GM18520 (cell line): Measurements from ENCODE around the gene CCDC71L.
"Not testable (repeated sequence)": the region's sequence is repeated elsewhere in the genome, so short reads cannot be mapped to it uniquely, and the experiment has no call there.

ENCODE experiments used
- ATAC-seq: cut with Tn5 transposase; IDR thresholded peaks from one replicate; pipeline ENCODE4 v1.9.1; 2021; ENCODE audit not compliant: unreplicated experiment

The CCDC71L gene

DNA sequence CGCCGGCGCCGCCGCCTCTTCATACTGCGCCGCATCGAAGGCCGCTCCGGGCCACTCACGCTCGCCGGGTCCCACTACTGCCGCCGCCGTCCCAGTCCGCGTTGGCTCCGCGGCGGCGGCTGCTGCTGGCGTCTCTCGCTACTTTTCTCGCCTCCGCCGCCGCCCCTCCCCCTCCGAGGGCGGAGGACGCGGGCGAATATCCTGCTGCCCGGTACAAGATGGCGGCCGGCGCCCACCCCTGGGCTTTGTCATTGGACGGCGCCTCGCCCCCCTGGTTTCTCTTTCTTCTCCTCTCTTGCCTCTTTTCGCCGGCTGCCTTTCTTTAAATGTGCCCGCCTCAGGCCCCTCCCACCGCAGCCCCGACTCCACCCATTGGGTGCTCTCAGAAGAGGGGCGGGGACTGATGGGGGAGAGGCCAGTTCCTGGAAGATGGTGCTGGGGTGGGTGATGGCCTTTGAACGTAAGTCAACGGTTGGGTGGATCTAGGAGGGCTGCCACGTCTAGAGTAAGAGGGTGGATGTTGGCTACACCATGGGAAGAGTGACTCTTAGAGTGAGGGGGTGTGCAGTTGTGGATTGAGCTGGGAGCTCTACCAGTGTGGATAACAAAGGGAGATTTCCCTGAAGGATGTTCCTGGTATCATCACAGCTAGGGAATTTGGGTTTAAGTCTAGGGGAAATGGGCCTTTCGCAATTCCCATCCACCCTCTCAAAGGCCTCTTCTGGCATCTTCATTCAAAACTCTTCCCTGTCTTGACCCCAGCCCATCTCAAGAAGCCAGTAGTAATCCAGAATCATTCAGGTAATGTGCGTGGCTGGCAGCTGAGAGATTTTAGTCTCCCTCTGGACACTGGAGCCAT is at the start of gene CCDC71L:
Gene CCDC71L (minus strand): TSS at position 297 of the 859 bp plus-strand sequence. CDS start 262 bp downstream, at position 35.
- ATAC-seq = peak; percentile 54

GRCh38 chr7:106709604-106710003 is 48.6 kb upstream of the CCDC71L start:
- not testable (repeated sequence) for ATAC-seq

DNA sequence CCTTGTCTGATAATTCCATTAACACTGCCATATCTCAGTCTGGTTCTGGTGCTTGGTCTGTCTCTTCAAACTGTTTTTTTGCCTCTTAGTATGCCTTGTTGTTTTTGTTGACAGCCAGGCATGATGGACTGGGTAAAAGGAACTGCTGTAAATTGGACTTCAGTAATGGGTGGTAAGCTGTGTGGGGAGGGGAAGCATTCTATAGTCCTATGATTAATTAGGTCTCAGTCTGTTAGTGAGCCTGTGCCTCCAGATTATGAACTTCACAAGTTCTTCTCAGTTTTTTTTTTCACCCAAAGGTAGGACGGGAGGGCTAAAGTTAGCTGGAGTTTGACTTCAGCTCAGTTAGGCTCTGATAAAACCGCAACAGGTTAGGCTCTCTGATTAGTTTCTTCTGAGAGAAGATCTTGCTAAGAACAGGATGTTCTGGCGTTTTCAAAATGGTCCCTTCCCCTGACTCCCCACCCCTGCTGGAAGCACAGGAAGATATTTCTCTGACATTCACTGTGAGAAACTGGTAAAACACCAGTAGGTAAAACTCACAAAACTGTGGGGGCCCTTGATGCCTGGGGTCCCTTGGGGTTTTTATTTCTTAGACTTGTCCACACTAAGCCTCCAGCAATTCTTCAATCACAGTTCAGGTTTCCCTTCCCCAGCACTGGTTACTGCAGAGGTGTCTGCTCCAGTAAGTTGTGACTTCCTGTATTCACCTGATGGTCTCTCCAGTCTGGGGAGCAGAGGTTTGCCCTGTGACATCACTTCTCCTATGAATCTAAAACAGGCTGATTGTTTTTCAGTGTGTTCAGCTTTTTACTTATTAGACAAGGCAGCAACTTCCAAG is 43.3 kb upstream of the CCDC71L start:
- ATAC-seq = no peak

GRCh38 chr7:106693677-106694353 is 32.9 kb upstream of the CCDC71L start:
- no peak for ATAC-seq

GRCh38 chr7:106692450-106693051 is 31.6 kb upstream of the CCDC71L start:
- no peak for ATAC-seq

DNA sequence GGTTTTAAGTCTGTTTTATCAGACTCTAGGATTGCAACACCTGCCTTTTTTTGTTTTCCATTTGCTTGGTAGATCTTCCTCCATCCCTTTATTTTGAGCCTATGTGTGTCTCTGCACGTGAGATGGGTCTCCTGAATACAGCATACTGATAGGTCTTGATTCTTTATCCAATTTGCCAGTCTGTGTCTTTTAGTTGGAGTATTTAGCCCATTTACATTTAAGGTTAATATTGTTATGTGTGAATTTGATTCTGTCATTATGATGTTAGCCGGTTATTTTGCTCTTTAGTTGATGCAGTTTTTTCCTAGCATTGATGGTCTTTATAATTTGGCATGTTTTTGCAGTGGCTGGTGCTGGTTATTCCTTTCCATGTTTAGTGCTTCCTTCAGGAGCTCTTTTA is 27.2 kb upstream of the CCDC71L start:
- not testable (repeated sequence) for ATAC-seq

- no peak for ATAC-seq
Measured at GRCh38 chr7:106683941-106684340, 23.0 kb upstream of the CCDC71L start.

DNA sequence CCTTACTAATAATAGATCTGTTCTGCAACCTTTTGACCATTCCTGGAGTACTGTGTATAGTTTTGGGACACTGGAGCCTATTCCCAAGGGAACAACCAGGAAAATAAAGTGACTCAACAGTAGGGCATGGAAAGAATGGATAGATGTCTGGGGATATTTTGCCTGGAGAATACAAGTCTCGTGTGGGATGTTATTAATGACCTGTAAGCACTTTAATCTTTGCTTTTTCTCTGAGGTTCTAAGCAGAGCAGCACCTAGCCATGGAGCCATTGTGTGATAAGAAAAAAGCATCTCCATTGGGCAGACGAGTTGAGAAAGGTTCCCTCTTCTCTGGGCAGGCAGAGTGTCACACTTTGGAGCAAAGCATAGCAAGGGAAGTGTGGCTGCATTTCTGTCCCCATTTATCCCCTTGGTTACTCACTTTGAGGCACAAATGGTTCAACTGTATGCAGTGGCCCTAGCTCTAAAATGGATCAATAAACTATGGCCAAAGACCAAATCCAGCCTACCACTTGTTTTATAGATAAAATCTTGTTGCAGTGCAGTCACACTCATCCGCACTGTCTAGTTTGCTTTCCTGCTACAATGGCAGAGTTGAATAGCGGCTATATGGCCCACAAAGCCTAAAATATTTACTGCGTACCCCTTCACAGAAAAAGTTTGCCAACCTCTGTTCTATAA is 21.0 kb upstream of the CCDC71L start:
- no peak for ATAC-seq

DNA sequence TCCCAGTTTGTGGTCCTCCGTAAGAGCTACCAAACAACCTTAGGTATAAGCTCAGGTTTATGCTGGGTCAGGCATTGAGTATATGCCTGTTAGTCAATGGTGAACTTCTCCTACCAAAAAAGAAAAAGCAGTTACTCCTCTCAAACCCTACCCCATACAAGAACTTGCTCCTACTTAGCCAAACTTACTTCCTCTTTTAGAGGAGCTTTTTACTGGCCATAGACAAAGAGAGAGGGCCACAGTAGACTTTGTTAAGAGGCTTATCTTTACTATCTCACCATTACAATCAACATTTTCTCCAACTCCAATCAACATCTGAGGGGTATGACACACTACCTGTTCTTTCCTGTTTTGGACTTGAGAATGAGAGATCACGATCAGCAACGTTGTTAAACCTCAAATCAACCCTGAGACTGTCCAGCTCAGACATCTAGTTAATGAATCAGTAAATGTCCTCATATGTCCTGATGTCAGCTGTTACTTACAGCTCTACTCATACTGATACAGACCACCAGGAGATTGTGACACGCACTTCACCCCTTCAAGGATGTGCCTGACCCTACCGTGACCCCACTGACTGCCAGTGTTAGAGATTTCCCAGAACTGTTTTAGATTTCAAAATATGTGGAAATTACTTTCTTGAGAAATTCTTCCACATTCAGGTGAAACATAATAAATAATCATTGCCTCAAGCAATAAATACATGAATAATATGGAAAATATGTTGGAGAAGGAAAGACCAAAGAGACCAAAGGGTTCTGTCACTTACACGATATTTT is 18.4 kb upstream of the CCDC71L start:
- peak; percentile 53 for ATAC-seq

- no peak for ATAC-seq
Measured at GRCh38 chr7:106678795-106679152, 17.8 kb upstream of the CCDC71L start.

- not testable (repeated sequence) for ATAC-seq
Measured at GRCh38 chr7:106676506-106676905, 15.5 kb upstream of the CCDC71L start.

DNA sequence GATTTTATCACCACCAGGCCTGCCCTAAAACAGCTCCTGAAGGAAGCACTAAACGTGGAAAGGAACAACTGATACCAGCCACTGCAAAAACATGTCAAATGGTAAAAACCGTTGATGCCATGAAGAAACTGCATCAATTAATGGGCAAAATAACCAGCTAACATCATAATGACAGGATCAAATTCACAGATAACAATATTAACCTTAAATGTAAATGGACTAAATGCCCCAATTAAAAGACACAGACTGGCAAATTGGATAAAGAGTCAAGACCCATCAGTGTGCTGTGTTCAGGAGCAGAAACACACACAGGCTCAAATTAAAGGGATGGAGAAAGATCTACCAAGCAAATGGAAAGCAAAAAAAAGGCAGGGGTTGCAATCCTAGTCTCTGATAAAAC is 12.7 kb upstream of the CCDC71L start:
- ATAC-seq = not testable (repeated sequence)

DNA sequence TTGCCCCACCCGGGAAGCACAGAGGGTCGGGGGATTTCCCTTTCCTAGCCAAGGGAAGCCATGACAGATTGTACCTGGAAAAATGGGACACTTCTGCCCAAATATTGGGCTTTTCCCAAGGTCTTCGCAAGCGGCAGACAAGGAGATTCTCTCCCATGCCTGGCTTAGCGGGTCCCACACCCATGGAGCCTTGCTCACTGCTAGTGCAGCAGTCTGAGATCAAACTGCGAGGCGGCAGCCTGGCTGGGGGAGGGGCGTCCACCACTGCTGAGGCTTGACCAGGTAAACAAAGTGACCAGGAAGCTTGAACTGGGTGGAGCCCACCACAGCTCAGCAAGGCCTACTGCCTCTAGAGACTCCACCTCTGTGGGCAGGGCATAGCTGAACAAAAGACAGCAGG is 11.0 kb upstream of the CCDC71L start:
- not testable (repeated sequence) for ATAC-seq

DNA sequence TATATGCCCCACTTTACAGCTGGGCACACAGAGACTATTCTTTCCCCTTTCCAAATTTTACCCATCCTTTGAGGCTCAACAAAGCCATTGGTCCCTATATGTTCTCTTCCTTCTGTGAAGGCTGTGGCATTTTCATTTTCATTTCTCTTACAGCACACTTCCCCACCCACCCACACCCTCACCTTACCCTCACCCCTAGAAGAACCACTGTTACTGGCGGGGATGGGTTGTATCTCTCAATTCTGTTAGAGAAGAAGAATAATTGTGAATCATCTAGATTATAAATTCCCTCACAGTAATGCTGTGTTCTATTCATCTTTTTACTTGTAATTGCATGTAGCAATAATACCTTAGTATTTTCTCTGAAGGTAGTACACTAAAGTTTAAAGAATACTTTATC is 10.2 kb upstream of the CCDC71L start:
- no peak for ATAC-seq

DNA sequence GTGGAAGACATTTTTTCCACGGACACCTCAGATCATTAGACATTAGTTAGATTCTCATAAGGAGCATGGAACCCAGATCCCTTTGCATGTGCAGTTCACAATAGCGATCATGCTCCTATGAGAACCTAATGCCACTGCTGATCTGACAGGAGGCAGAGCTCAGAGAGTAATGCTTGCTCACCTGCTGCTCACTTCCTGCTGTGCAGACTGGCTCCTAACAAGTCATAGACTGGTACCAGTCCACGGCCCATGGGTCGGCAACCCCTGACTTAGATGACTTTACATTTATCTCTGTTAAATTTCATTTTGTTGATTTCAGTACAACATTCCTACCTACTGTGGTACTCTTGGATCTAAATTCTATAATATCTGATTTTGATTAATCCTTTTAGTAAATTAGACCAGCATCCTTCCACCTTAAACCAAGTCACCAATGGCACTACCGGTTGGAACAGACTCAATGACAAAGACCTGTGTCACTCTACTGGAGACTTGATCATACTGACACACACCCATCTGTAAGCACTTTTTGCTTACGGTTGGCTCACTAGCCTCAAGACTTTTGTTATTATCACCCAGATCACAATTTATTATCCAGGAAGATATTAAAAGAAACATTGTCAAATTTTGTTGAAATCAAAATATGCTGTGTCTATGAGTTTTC is 8.0 kb upstream of the CCDC71L start:
- no peak for ATAC-seq

GRCh38 chr7:106666353-106666752 is 5.4 kb upstream of the CCDC71L start:
- ATAC-seq = no peak

- ATAC-seq = no peak
Measured at GRCh38 chr7:106664343-106664742, 3.4 kb upstream of the CCDC71L start.

DNA sequence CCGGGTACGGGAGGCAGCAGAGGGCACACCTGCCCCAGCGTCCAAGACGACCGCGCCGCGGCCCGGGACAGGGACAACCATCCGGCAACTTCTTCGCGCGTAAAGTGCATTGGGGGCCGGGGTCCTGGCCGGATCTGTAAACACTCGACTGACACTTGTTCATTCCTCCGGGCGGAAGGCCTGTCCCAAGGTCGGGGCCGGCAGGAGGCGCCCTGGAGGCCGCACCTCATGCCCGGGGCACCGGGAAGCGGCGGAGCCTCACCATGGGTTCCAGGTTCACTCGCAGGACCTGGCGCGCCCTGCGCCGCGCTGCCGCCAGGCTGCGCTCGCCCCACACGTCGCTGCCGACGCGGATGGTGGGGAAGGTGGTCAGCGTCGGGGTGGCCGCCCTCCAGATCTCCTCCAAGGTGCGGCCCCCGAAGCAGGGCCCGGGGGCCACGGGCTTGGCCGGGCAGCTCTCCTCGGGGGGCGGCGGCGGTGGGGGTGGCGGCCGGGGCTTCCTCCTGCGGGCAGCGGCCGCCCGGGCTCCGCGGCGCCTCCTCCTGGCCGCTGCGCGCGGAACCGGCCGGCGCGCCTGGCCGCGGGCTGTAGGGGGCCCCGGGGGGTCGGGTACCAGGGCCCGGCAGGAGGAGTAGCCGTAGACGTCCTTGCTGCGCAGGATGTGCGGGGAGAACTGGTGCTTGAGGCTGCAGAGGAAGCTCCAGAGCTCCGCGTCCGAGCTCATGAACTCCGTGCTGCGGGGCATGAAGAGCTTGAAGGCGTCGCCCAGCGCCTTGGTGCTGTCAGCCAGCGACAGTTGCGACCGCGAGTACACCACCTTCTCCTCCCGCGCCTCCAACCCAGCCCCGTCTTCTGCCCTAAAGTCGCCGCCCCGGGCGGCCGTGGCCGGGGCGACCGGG is 746 bp downstream of the CCDC71L start:
- ATAC-seq = peak; percentile 49
